ENCODE data around the gene RIBC2.

DNA sequence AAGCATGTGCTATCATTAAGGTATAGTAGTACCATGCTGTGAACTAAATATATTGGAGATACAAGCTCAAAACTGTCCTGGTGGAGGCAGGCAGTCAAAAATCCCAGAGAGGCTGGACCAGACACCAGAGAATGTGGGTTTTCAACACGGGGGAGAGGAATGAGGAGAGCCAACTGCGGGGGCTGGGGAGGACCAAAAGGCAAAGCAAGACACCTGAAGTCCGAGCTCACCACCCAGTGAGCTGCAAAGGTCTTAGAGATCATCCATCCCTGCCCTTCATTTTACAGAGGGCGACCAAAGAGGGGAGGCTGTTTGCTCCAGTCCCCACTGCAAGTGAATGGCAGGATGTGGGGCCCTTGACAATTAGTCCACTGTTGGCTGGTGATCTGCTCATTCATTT is 10.0 kb downstream of the RIBC2 start:
- TF ChIP-seq, protein P1, sequence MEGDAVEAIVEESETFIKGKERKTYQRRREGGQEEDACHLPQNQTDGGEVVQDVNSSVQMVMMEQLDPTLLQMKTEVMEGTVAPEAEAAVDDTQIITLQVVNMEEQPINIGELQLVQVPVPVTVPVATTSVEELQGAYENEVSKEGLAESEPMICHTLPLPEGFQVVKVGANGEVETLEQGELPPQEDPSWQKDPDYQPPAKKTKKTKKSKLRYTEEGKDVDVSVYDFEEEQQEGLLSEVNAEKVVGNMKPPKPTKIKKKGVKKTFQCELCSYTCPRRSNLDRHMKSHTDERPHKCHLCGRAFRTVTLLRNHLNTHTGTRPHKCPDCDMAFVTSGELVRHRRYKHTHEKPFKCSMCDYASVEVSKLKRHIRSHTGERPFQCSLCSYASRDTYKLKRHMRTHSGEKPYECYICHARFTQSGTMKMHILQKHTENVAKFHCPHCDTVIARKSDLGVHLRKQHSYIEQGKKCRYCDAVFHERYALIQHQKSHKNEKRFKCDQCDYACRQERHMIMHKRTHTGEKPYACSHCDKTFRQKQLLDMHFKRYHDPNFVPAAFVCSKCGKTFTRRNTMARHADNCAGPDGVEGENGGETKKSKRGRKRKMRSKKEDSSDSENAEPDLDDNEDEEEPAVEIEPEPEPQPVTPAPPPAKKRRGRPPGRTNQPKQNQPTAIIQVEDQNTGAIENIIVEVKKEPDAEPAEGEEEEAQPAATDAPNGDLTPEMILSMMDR (IDR thresholded peaks at IDR 0.05) = no peak
- TF ChIP-seq, protein P2, sequence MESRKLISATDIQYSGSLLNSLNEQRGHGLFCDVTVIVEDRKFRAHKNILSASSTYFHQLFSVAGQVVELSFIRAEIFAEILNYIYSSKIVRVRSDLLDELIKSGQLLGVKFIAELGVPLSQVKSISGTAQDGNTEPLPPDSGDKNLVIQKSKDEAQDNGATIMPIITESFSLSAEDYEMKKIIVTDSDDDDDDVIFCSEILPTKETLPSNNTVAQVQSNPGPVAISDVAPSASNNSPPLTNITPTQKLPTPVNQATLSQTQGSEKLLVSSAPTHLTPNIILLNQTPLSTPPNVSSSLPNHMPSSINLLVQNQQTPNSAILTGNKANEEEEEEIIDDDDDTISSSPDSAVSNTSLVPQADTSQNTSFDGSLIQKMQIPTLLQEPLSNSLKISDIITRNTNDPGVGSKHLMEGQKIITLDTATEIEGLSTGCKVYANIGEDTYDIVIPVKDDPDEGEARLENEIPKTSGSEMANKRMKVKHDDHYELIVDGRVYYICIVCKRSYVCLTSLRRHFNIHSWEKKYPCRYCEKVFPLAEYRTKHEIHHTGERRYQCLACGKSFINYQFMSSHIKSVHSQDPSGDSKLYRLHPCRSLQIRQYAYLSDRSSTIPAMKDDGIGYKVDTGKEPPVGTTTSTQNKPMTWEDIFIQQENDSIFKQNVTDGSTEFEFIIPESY (IDR thresholded peaks at IDR 0.05; ENCODE audit: borderline replicate concordance, low read depth) = no peak
- TF ChIP-seq, protein P3, sequence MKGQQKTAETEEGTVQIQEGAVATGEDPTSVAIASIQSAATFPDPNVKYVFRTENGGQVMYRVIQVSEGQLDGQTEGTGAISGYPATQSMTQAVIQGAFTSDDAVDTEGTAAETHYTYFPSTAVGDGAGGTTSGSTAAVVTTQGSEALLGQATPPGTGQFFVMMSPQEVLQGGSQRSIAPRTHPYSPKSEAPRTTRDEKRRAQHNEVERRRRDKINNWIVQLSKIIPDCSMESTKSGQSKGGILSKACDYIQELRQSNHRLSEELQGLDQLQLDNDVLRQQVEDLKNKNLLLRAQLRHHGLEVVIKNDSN (IDR thresholded peaks at IDR 0.05; ENCODE audit: borderline replicate concordance, low read depth) = no peak
- no peak for TF ChIP-seq RAD21 (IDR thresholded peaks at IDR 0.05; ENCODE audit: low read length)
- TF ChIP-seq MXI1 (IDR thresholded peaks at IDR 0.05; ENCODE audit: low read depth, low read length) = no peak
- no peak for TF ChIP-seq TAF1 (IDR thresholded peaks at IDR 0.05; ENCODE audit: borderline replicate concordance, low read depth, low read length)
- TF ChIP-seq GATA2 (CRISPR knock-in tag; IDR thresholded peaks at IDR 0.05) = no peak
- no peak for TF ChIP-seq POLR2AphosphoS5 (IDR thresholded peaks at IDR 0.05; ENCODE audit: low read depth, low read length)
- no peak for TF ChIP-seq EP300 (IDR thresholded peaks at IDR 0.05; ENCODE audit: borderline replicate concordance in 1 of 2, low read depth in 1 of 2, low read length in 1 of 2)
- TF ChIP-seq SIN3A (IDR thresholded peaks at IDR 0.05; ENCODE audit: borderline replicate concordance, low read depth, low read length) = no peak
- TF ChIP-seq EZH2phosphoT487 (IDR thresholded peaks at IDR 0.05; ENCODE audit: borderline replicate concordance, low read depth) = no peak
- no peak for TF ChIP-seq GABPA (IDR thresholded peaks at IDR 0.05; ENCODE audit: low read depth)
- TF ChIP-seq CHD2 (IDR thresholded peaks at IDR 0.05; ENCODE audit: low read length, partially characterized antibody) = no peak
- TF ChIP-seq REST (IDR thresholded peaks at IDR 0.05; ENCODE audit: low read depth, low read length) = no peak

Data from SK-N-SH (cell line).